K562 (cell line): ENCODE data around the gene SND1. TPM values are rescaled to one million over a fixed set of nuclear protein-coding genes. Genes with fewer than 3 reads are reported as not detected.

Source experiments
- ATF3 ChIP-seq, 2 experiments: fragments of 450-650 bp in 1 of 2; sonication (generic) in 1 of 2; formaldehyde crosslinking in 1 of 2; IDR thresholded peaks in 1 of 2; conservative IDR thresholded peaks in 1 of 2; 2 replicates each; pipeline versions ENCODE4 v1.6.1 to v1.8.1; 2016 to 2023; ENCODE audit warnings: mild to moderate bottlenecking in 2 of 2, moderate library complexity in 2 of 2, inconsistent platforms in 1 of 2, missing genetic modification reagents in 1 of 2
- CHD7 ChIP-seq: fragments of 200-600 bp; sonication (generic); IDR thresholded peaks from one replicate; pipeline ENCODE4 v1.6.1; 2012; ENCODE audit warnings: mild to moderate bottlenecking, low read depth, low read length, inconsistent platforms
- EHMT2 ChIP-seq: fragments of 450-650 bp; IDR thresholded peaks from 2 replicates; pipeline ENCODE4 v1.6.1; 2018; ENCODE audit warnings: antibody characterized with exemption
- MECOM ChIP-seq: fragments of 250-450 bp; sonication (Bioruptor Pico); IDR thresholded peaks from 2 replicates; pipeline ENCODE4 v1.8.0; 2022; ENCODE audit warnings: inconsistent platforms
- PHF8 ChIP-seq: fragments of 200-600 bp; sonication (generic); IDR thresholded peaks from 2 replicates; pipeline ENCODE4 v1.6.1; 2012; ENCODE audit warnings: mixed run types, mild to moderate bottlenecking, inconsistent platforms, low read length, moderate library complexity, borderline replicate concordance
- RUNX1 ChIP-seq: sonication (generic); IDR thresholded peaks from 2 replicates; pipeline ENCODE4 v1.6.1; 2016; ENCODE audit warnings: antibody characterized with exemption, low read depth
- SRSF3 ChIP-seq: fragments of 200-400 bp; formaldehyde crosslinking; IDR thresholded peaks from 2 replicates; pipeline ENCODE4 v1.6.1; 2016; ENCODE audit warnings: mild to moderate bottlenecking, low read length, moderate library complexity; ENCODE audit not compliant: insufficient read depth
- TARDBP ChIP-seq: fragments of 450-650 bp; IDR thresholded peaks from 2 replicates; pipeline ENCODE4 v1.6.1; 2016
- ZNF695 ChIP-seq: fragments of 450-650 bp; formaldehyde crosslinking; IDR thresholded peaks from 2 replicates; pipeline ENCODE4 v1.4.0; 2020; ENCODE audit warnings: mild to moderate bottlenecking, moderate library complexity
- ZNF77 ChIP-seq: fragments of 250-450 bp; sonication (Bioruptor Pico); IDR thresholded peaks from 2 replicates; pipeline ENCODE4 v1.5.0; 2020
- ZNF830 ChIP-seq: fragments of 250-450 bp; sonication (Bioruptor Pico); IDR thresholded peaks from 2 replicates; pipeline ENCODE4 v1.5.0; 2021; ENCODE audit warnings: mild to moderate bottlenecking
- polyA plus RNA-seq, 8 experiments: library from polyadenylated mRNA; depleted of rRNA in 4 of 8; stranded (reverse) in 5 of 8; unstranded in 3 of 8; fragments of >200 nt; fragmentation: Nextera tagmentation in 2 of 8; fragmentation: Illumina TruSeq in 1 of 8; extraction: Ambion mirVana in 2 of 8; extraction: Trizol in 1 of 8; gene quantifications; 2 replicates each; pipeline versions ENCODE4 v1.2.1 to v1.2.3, GENCODE V29; 2011 to 2014; ENCODE audit warnings: inconsistent platforms in 1 of 8, missing spikeins in 1 of 8
- total RNA-seq, 7 experiments: library from RNA; depleted of rRNA in 6 of 7; stranded (reverse); fragments of >200 nt in 6 of 7; fragmentation: Illumina TruSeq in 2 of 7; extraction: Trizol in 2 of 7; gene quantifications; 2 replicates each; pipeline versions ENCODE4 v1.2.1 to v1.2.3, GENCODE V29; 2011 to 2021; ENCODE audit warnings: low replicate concordance in 1 of 7
- TF ChIP-seq, protein P1 (sequence below): IDR thresholded peaks from 2 replicates; pipeline ENCODE4 v1.6.1; 2011; ENCODE audit not compliant: insufficient read length; ENCODE audit errors: extremely low read depth

Gene SND1
- total and polyA plus RNA-seq, 9 of the 15 experiments (the other 6 are each of a cell fraction or from before 2014, with no cell fraction given): 46.5 to 307 (median 191) TPM

- no peak for TF ChIP-seq CHD7
- TF ChIP-seq, protein P1, sequence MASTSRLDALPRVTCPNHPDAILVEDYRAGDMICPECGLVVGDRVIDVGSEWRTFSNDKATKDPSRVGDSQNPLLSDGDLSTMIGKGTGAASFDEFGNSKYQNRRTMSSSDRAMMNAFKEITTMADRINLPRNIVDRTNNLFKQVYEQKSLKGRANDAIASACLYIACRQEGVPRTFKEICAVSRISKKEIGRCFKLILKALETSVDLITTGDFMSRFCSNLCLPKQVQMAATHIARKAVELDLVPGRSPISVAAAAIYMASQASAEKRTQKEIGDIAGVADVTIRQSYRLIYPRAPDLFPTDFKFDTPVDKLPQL: no peak
- no peak for TF ChIP-seq ZNF830 (CRISPR knock-in tag)
- no peak for TF ChIP-seq PHF8
- TF ChIP-seq ATF3 (IDR thresholded peaks at IDR 0.05): no peak
- TF ChIP-seq ATF3 (CRISPR knock-in tag; conservative IDR thresholded peaks at IDR 0.05): no peak
- TF ChIP-seq EHMT2: no peak
- no peak for TF ChIP-seq RUNX1
- no peak for TF ChIP-seq ZNF77 (CRISPR knock-in tag)
- no peak for TF ChIP-seq ZNF695
- TF ChIP-seq MECOM: no peak
- no peak for TF ChIP-seq TARDBP
- no peak for TF ChIP-seq SRSF3
- TF ChIP-seq, all 486 proteins: peak for 0
Observed at GRCh38 chr7:127904670-127904985, 252.6 kb downstream of the SND1 start (continued).
